A549 (cell line): ENCODE results near the gene STX16. TPM values are rescaled to one million over a fixed set of nuclear protein-coding genes. Genes with fewer than 3 reads are reported as not detected.

Source experiments
- ATAC-seq, 2 experiments: fragments of 200-7000 bp in 1 of 2; fragments of >200 bp in 1 of 2; cut with Nextera tagmentation in 1 of 2; cut with Tn5 transposase in 1 of 2; 3 replicates each; pipeline versions ENCODE4 v1.8.0 to v1.9.1; 2018 to 2020; ENCODE audit warnings: mild to moderate bottlenecking in 1 of 2, moderate library complexity in 1 of 2
- CTCF ChIA-PET: fragments of 300-600 bp; sonication (Branson Sonifier 250); formaldehyde crosslinking; extraction: SDS; loops from one replicate; lab custom pipeline; 2021; ENCODE audit warnings: antibody characterized with exemption, inconsistent platforms; lab: Yijun Ruan, JAX
- POLR2A ChIA-PET: fragments of 350-600 bp; formaldehyde crosslinking; extraction: SDS; loops from one replicate; lab custom pipeline; 2021; ENCODE audit warnings: antibody characterized with exemption, inconsistent platforms; lab: Yijun Ruan, JAX
- DNase-seq, 2 experiments: peaks; one replicate each; pipeline versions ENCODE4 v3.0.0 to v3.0.0-alpha.2; 2011 to 2016; ENCODE audit warnings: low read depth in 1 of 2, low spot score in 1 of 2
- FAIRE-seq: peaks from 2 replicates; lab custom pipeline; 2011; peaks lifted over from hg19 to GRCh38; lab: Jason Lieb, UNC
- H3K27ac ChIP-seq, 2 experiments: fragments of >200 bp; sonication (Bioruptor Twin); formaldehyde crosslinking; 3 replicates each; pipeline ENCODE4 v1.5.1; 2016 to 2017
- H3K4me1 ChIP-seq: fragments of >200 bp; sonication (Bioruptor Twin); formaldehyde crosslinking; 3 replicates; pipeline ENCODE4 v1.6.1; 2016
- H3K4me2 ChIP-seq: fragments of >200 bp; sonication (Bioruptor Twin); formaldehyde crosslinking; 3 replicates; pipeline ENCODE4 v1.6.1; 2016
- H3K4me3 ChIP-seq: fragments of >200 bp; sonication (Bioruptor Twin); formaldehyde crosslinking; 3 replicates; pipeline ENCODE4 v1.5.1; 2016
- H3K9me3 ChIP-seq: fragments of >200 bp; sonication (Bioruptor Twin); formaldehyde crosslinking; 3 replicates; pipeline ENCODE4 v1.6.1; 2016
- BCL3 ChIP-seq: fragments of >200 bp; sonication (Bioruptor Twin); formaldehyde crosslinking; IDR thresholded peaks from 3 replicates; pipeline ENCODE4 v1.6.1; 2016
- BHLHE40 ChIP-seq: IDR thresholded peaks from 2 replicates; pipeline ENCODE4 v1.6.1; 2012; ENCODE audit warnings: low read depth, low read length, inconsistent platforms
- CHD2 ChIP-seq: fragments of 150-350 bp; IDR thresholded peaks from 2 replicates; pipeline ENCODE4 v1.6.1; 2014; ENCODE audit warnings: low read length; ENCODE audit not compliant: partially characterized antibody
- E2F6 ChIP-seq: IDR thresholded peaks from 2 replicates; pipeline ENCODE4 v1.6.1; 2012; ENCODE audit warnings: low read depth, borderline replicate concordance
- EHF ChIP-seq: fragments of 250-450 bp; sonication (Bioruptor Pico); IDR thresholded peaks from 2 replicates; pipeline ENCODE4 v1.5.0; 2020; ENCODE audit warnings: mild to moderate bottlenecking
- EHMT2 ChIP-seq: fragments of 200-600 bp; sonication (generic); IDR thresholded peaks from 2 replicates; pipeline ENCODE4 v1.6.1; 2016; ENCODE audit warnings: antibody characterized with exemption, low read depth, mild to moderate bottlenecking, moderate library complexity
- ELK1 ChIP-seq: fragments of 150-350 bp; IDR thresholded peaks from 2 replicates; pipeline ENCODE4 v1.6.1; 2014; ENCODE audit warnings: low read depth, mild to moderate bottlenecking, low read length
- EP300 ChIP-seq, 2 experiments: fragments of >200 bp; sonication (Bioruptor Twin); formaldehyde crosslinking; IDR thresholded peaks; 2 replicates in 1 of 2; 3 replicates in 1 of 2; pipeline ENCODE4 v1.6.1; 2016 to 2017
- ESRRA ChIP-seq: fragments of 150-350 bp; IDR thresholded peaks from 2 replicates; pipeline ENCODE4 v1.6.1; 2014; ENCODE audit warnings: mild to moderate bottlenecking, low read length, borderline replicate concordance
- FOSB ChIP-seq: fragments of 250-450 bp; sonication (Bioruptor Pico); IDR thresholded peaks from 2 replicates; pipeline ENCODE4 v1.5.0; 2020; ENCODE audit warnings: mild to moderate bottlenecking, moderate library complexity
- FOSL2 ChIP-seq, 2 experiments: fragments of 450-650 bp in 1 of 2; fragments of >200 bp in 1 of 2; sonication (Bioruptor Twin) in 1 of 2; formaldehyde crosslinking; IDR thresholded peaks; 2 replicates each; pipeline versions ENCODE4 v1.5.0 to v1.6.1; 2016 to 2020; ENCODE audit warnings: mild to moderate bottlenecking in 1 of 2, moderate library complexity in 1 of 2
- HDAC2 ChIP-seq: fragments of 200-600 bp; sonication (generic); IDR thresholded peaks from 2 replicates; pipeline ENCODE4 v1.6.1; 2016
- HES2 ChIP-seq: fragments of >200 bp; sonication (Bioruptor Twin); formaldehyde crosslinking; IDR thresholded peaks from 2 replicates; pipeline ENCODE4 v1.6.1; 2016
- HEYL ChIP-seq: fragments of 250-450 bp; sonication (Bioruptor Pico); IDR thresholded peaks from 2 replicates; pipeline ENCODE4 v1.8.0; 2021; ENCODE audit warnings: mild to moderate bottlenecking, moderate library complexity
- HMGXB4 ChIP-seq: fragments of 250-450 bp; sonication (Bioruptor Pico); IDR thresholded peaks from 2 replicates; pipeline ENCODE4 v1.5.0; 2021; ENCODE audit warnings: mild to moderate bottlenecking, moderate library complexity, borderline replicate concordance
- HOXA7 ChIP-seq: fragments of 250-450 bp; sonication (Bioruptor Pico); IDR thresholded peaks from 2 replicates; pipeline ENCODE4 v1.5.0; 2020; ENCODE audit warnings: mild to moderate bottlenecking, moderate library complexity
- JUN ChIP-seq, 2 experiments: fragments of >200 bp; sonication (Bioruptor Twin); formaldehyde crosslinking; IDR thresholded peaks; 2 replicates in 1 of 2; 3 replicates in 1 of 2; pipeline ENCODE4 v1.6.1; 2016 to 2017
- JUNB ChIP-seq: fragments of >200 bp; sonication (Bioruptor Twin); formaldehyde crosslinking; IDR thresholded peaks from 2 replicates; pipeline ENCODE4 v1.6.1; 2016
- KDM5A ChIP-seq: fragments of 200-600 bp; sonication (generic); IDR thresholded peaks from 2 replicates; pipeline ENCODE4 v1.6.1; 2016; ENCODE audit warnings: antibody characterized with exemption, mild to moderate bottlenecking
- MAZ ChIP-seq: fragments of 150-350 bp; IDR thresholded peaks from 2 replicates; pipeline ENCODE4 v1.6.1; 2014; ENCODE audit warnings: antibody characterized with exemption, low read depth, low read length, borderline replicate concordance
- NFE2L2 ChIP-seq: fragments of 150-350 bp; conservative IDR thresholded peaks from 2 replicates; pipeline ENCODE4 v1.6.1; 2014; ENCODE audit warnings: low read length
- NR3C1 ChIP-seq: fragments of >200 bp; sonication (Bioruptor Twin); formaldehyde crosslinking; IDR thresholded peaks from 3 replicates; pipeline ENCODE4 v1.6.1; 2017
- POLR2A ChIP-seq: IDR thresholded peaks from 2 replicates; pipeline ENCODE4 v1.6.1; 2012; ENCODE audit warnings: mild to moderate bottlenecking, low read length
- RAD21 ChIP-seq, 2 experiments: fragments of >200 bp in 1 of 2; sonication (Bioruptor Twin) in 1 of 2; formaldehyde crosslinking in 1 of 2; IDR thresholded peaks in 1 of 2; conservative IDR thresholded peaks in 1 of 2; 2 replicates in 1 of 2; 3 replicates in 1 of 2; pipeline ENCODE4 v1.6.1; 2012 to 2018; ENCODE audit warnings: inconsistent platforms in 1 of 2
- REST ChIP-seq: fragments of 200-600 bp; sonication (generic); IDR thresholded peaks from 2 replicates; pipeline ENCODE4 v1.6.1; 2016; ENCODE audit warnings: antibody characterized with exemption, mild to moderate bottlenecking, moderate library complexity
- RFX5 ChIP-seq: fragments of 450-650 bp; IDR thresholded peaks from 2 replicates; pipeline ENCODE4 v1.7.1; 2014; ENCODE audit warnings: antibody characterized with exemption, mild to moderate bottlenecking, moderate library complexity
- RNF2 ChIP-seq: fragments of 200-600 bp; sonication (generic); IDR thresholded peaks from 2 replicates; pipeline ENCODE4 v1.6.1; 2016; ENCODE audit warnings: low read depth, mild to moderate bottlenecking, antibody characterized with exemption, moderate library complexity, borderline replicate concordance
- SMC3 ChIP-seq: fragments of >200 bp; sonication (Bioruptor Twin); formaldehyde crosslinking; IDR thresholded peaks from 3 replicates; pipeline ENCODE4 v1.6.1; 2018; ENCODE audit warnings: inconsistent platforms
- SREBF2 ChIP-seq: fragments of 450-650 bp; IDR thresholded peaks from 2 replicates; pipeline ENCODE4 v1.6.1; 2014; ENCODE audit warnings: mild to moderate bottlenecking, moderate library complexity
- ZC3H11A ChIP-seq: fragments of 450-650 bp; IDR thresholded peaks from 2 replicates; pipeline ENCODE4 v1.6.1; 2014; ENCODE audit warnings: antibody characterized with exemption, mild to moderate bottlenecking
- ZFP36 ChIP-seq: fragments of 450-650 bp; IDR thresholded peaks from 2 replicates; pipeline ENCODE4 v1.6.1; 2014; ENCODE audit warnings: borderline replicate concordance; ENCODE audit not compliant: partially characterized antibody
- WGBS: methylation state at CpG from one replicate; pipeline ENCODE4 v1.1.6; 2017; ENCODE audit errors: missing lambda C conversion rate; 5-methylcytosine and 5-hydroxymethylcytosine counted together
- polyA plus RNA-seq, 4 experiments: library from polyadenylated mRNA; depleted of rRNA in 3 of 4; stranded (reverse); fragments of >200 nt; fragmentation: RNase III in 1 of 4; extraction: RNeasy Plus Mini Kit Qiagen cat#74134 plus additional on column Dnase treatment in 1 of 4; gene quantifications; 2 replicates in 3 of 4; 3 replicates in 1 of 4; pipeline ENCODE4 v1.2.3, GENCODE V29; 2011 to 2017

The STX16 gene
- polyA plus RNA-seq, 2 of the 4 experiments (the other 2 are of a cell fraction) = 68.5 to 71.6 TPM

GRCh38 chr20:58668901-58669286 lies 17.8 kb downstream of the STX16 start:
- Histone ChIP-seq H3K9me3 (no peaks in the 10 kb centered on the region), H3K4me2 (no peak overlapping the region), H3K4me3 (no peak overlapping the region), H3K4me1 (no peaks in the 10 kb centered on the region), H3K27ac (no peak overlapping the region)
- ChIA-PET POLR2A (no interaction called here), CTCF (interaction anchor here (1.1 kb wide), 1 partner anchor 735 kb away, joined by 3 read pairs; no protein-coding TSS in a partner anchor)
- WGBS = 85% methylated on average over 5 of the region's 5 CpGs
- ATAC-seq = no peak
- no peak for DNase-seq
- TF ChIP-seq ZFP36 (no peak), SREBF2 (no peak), ELK1 (no peak), BHLHE40 (no peak), E2F6 (no peak), RNF2 (no peak), ESRRA (no peak), HDAC2 (no peak), RFX5 (no peak), ZC3H11A (no peak), NR3C1 (no peak), FOSB (CRISPR knock-in tag) (no peak), BCL3 (no peak), EP300 (IDR thresholded peaks at IDR 0.05) (no peak), HOXA7 (CRISPR knock-in tag) (no peak), HEYL (no peak), SMC3 (no peak), MAZ (no peak), HMGXB4 (no peak)
- FAIRE-seq = no peak

GRCh38 chr20:58669287-58670006 lies 18.4 kb downstream of the STX16 start:
- H3K4me2 ChIP-seq = no peak overlapping the region
- no peaks in the 10 kb centered on the region for H3K9me3 ChIP-seq
- no peaks in the 10 kb centered on the region for H3K4me1 ChIP-seq
- ChIA-PET POLR2A (no interaction called here), CTCF (interaction anchor here (1.1 kb wide), 1 partner anchor 735 kb away, joined by 3 read pairs; no protein-coding TSS in a partner anchor)
- no peak overlapping the region for H3K4me3 ChIP-seq
- FAIRE-seq (no peak), DNase-seq (no peak), ATAC-seq (no peak)
- 95% methylated on average over 16 of the region's 16 CpGs for WGBS
- no peak overlapping the region for H3K27ac ChIP-seq
- no peak for TF ChIP-seq SMC3
- TF ChIP-seq FOSL2 (IDR thresholded peaks at IDR 0.05) = no peak
- TF ChIP-seq FOSL2 (CRISPR knock-in tag; IDR thresholded peaks at IDR 0.05) = no peak
- no peak for TF ChIP-seq RAD21 (conservative IDR thresholded peaks at IDR 0.05 in 1 of 2, IDR thresholded peaks at IDR 0.05 in 1 of 2)
- TF ChIP-seq POLR2A = no peak
- no peak for TF ChIP-seq EHF (CRISPR knock-in tag)
- TF ChIP-seq EHMT2 = no peak
- TF ChIP-seq KDM5A = no peak
- no peak for TF ChIP-seq NFE2L2
- TF ChIP-seq REST = no peak
- no peak for TF ChIP-seq FOSB (CRISPR knock-in tag)
- no peak for TF ChIP-seq CHD2
- TF ChIP-seq HDAC2 = no peak
- TF ChIP-seq HES2 = no peak
- TF ChIP-seq JUNB = no peak
- no peak for TF ChIP-seq JUN (IDR thresholded peaks at IDR 0.05)
